IPS-NIHi11 (cell line): ENCODE results near the gene MVB12B.

Experiments
- DNase-seq: peaks from one replicate; pipeline ENCODE4 v3.0.0; 2012; ENCODE audit warnings: mixed read lengths, low spot score

MVB12B gene

GRCh38 chr9:126430124-126430523, 103.5 kb downstream of the MVB12B start:
- DNase-seq, result no peak

- no peak for DNase-seq
Measured at GRCh38 chr9:126431077-126431742, 104.6 kb downstream of the MVB12B start.

GRCh38 chr9:126432659-126433058, 106.0 kb downstream of the MVB12B start:
- no peak for DNase-seq

GRCh38 chr9:126435105-126435504, 108.5 kb downstream of the MVB12B start:
- DNase-seq, result no peak

GRCh38 chr9:126435626-126436025, 109.0 kb downstream of the MVB12B start:
- DNase-seq, result no peak

- no peak for DNase-seq
Measured at GRCh38 chr9:126436545-126437267, 110.1 kb downstream of the MVB12B start.

GRCh38 chr9:126437268-126437666, 110.6 kb downstream of the MVB12B start:
- DNase-seq, result no peak

- no peak for DNase-seq
Measured at GRCh38 chr9:126437701-126438100, 111.1 kb downstream of the MVB12B start.

GRCh38 chr9:126438741-126439401, 112.2 kb downstream of the MVB12B start:
- no peak for DNase-seq

GRCh38 chr9:126439402-126439765, 112.8 kb downstream of the MVB12B start:
- DNase-seq, result no peak

- no peak for DNase-seq
Measured at GRCh38 chr9:126439883-126440653, 113.4 kb downstream of the MVB12B start.

- no peak for DNase-seq
Measured at GRCh38 chr9:126440940-126441339, 114.3 kb downstream of the MVB12B start.

- no peak for DNase-seq
Measured at GRCh38 chr9:126442636-126443035, 116.0 kb downstream of the MVB12B start.

GRCh38 chr9:126443144-126443543, 116.5 kb downstream of the MVB12B start:
- no peak for DNase-seq

- no peak for DNase-seq
Measured at GRCh38 chr9:126448136-126448535, 121.5 kb downstream of the MVB12B start.

- no peak for DNase-seq
Measured at GRCh38 chr9:126448865-126449577, 122.4 kb downstream of the MVB12B start.

- no peak for DNase-seq
Measured at GRCh38 chr9:126449725-126450667, 123.4 kb downstream of the MVB12B start.

- DNase-seq, result no peak
Measured at GRCh38 chr9:126450668-126451205, 124.1 kb downstream of the MVB12B start.

GRCh38 chr9:126451316-126451885, 124.8 kb downstream of the MVB12B start:
- DNase-seq, result no peak

GRCh38 chr9:126452106-126452505, 125.5 kb downstream of the MVB12B start:
- DNase-seq, result no peak
